Measurements from ENCODE around the gene C1QTNF4. TPM values are rescaled to one million over a fixed set of nuclear protein-coding genes. Genes with fewer than 3 reads are reported as not detected.
A peak's percentile ranks its signal among the peaks of the same experiment; 100 is the strongest.
"Not testable (repeated sequence)": the region's sequence is repeated elsewhere in the genome, so short reads cannot be mapped to it uniquely, and the experiment has no call there.

The C1QTNF4 gene
- total RNA-seq, 1 donor from 2014 or later, result not detected

DNA sequence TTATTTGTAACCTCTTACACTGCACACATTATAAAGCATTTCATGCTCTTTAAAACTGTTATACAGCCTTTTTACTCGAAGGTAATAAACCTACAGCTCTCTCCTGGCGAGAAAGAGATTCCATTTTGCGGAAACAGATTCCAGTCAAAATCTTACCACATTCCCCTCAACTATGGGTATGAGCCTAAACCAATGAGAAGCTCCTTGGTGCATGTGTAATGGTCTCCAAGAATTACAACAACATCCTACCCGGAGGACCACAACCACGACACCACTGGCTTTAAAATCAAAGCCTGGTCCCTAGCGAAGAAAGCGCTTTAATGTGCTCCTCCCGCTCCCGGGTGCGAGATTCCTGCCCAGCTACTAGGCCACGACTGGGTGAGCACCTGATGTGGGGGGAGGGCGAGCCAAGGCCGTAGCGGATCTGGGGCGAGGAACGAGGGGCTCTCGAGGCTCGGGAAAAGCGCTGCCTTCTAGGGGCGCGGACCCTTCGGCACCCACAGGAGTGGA is 42.1 kb downstream of the C1QTNF4 start:
- Mint-ChIP-seq H3K36me3 (ENCODE audit: low read depth) (peaks cover 19% of the 10 kb centered on the region), H3K9me3 (no peaks in the 10 kb centered on the region), H3K27me3 (no peaks in the 10 kb centered on the region), H3K4me3 (peak overlapping the region; percentile 96), H3K4me1 (peaks cover 53% of the 10 kb centered on the region), H3K27ac (peak overlapping the region; percentile 97)
- CTCF ChIA-PET, result interaction anchor here (1.9 kb wide), 1 partner anchor 12 kb away, joined by 4 read pairs; no protein-coding TSS in a partner anchor
- DNase-seq (no peak), ATAC-seq (ENCODE audit: low read depth) (no peak)
- intact Hi-C loops (cut with micrococcal nuclease), result loop anchor here (1.0 to 5.0 kb wide), 5 partner anchors 9 to 375 kb away; partner anchors contain the start of genes AGBL2, ARFGAP2, NUP160 and SPI1
- POLR2A ChIA-PET, result interaction anchor here (0.7 to 2.7 kb wide), 11 partner anchors 11 to 336 kb away, joined by 3 to 29 read pairs (median 6); partner anchors contain the start of genes ACP2, FNBP4, KBTBD4 and NDUFS3
- no peak for TF ChIP-seq CTCF (IDR thresholded peaks at IDR 0.05)

GRCh38 chr11:47551086-47551485 is 43.1 kb downstream of the C1QTNF4 start:
- ChIA-PET POLR2A (interaction anchor here (0.7 to 2.7 kb wide), 5 partner anchors 10 to 332 kb away, joined by 3 to 29 read pairs (median 7); partner anchors contain the start of gene PTPMT1), CTCF (interaction anchor here (1.9 kb wide), 1 partner anchor 11 kb away, joined by 4 read pairs; no protein-coding TSS in a partner anchor)
- no peak for TF ChIP-seq CTCF (IDR thresholded peaks at IDR 0.05)
- ATAC-seq (ENCODE audit: low read depth) (no peak), DNase-seq (no peak)
- Mint-ChIP-seq H3K4me3 (peak overlapping the region; percentile 96), H3K9me3 (no peaks in the 10 kb centered on the region), H3K27ac (peak overlapping the region; percentile 97), H3K4me1 (peaks cover 58% of the 10 kb centered on the region), H3K27me3 (no peaks in the 10 kb centered on the region), H3K36me3 (ENCODE audit: low read depth) (peaks cover 23% of the 10 kb centered on the region)
- intact Hi-C loops (cut with micrococcal nuclease), result loop anchor here (5.0 kb wide), 1 partner anchor 174 kb away; the partner anchor contains the start of gene SPI1

GRCh38 chr11:47550288-47551047 is 43.7 kb downstream of the C1QTNF4 start:
- Mint-ChIP-seq H3K4me3 (peak overlapping the region; percentile 96), H3K27ac (peak overlapping the region; percentile 97), H3K36me3 (ENCODE audit: low read depth) (peaks cover 25% of the 10 kb centered on the region), H3K4me1 (peaks cover 58% of the 10 kb centered on the region), H3K9me3 (no peaks in the 10 kb centered on the region), H3K27me3 (no peaks in the 10 kb centered on the region)
- no peak for ATAC-seq (ENCODE audit: low read depth)
- CTCF ChIA-PET, result interaction anchor here (1.9 kb wide), 1 partner anchor 10 kb away, joined by 4 read pairs; no protein-coding TSS in a partner anchor
- POLR2A ChIA-PET, result interaction anchor here (0.7 to 2.4 kb wide), 3 partner anchors 10 to 331 kb away, joined by 3 to 12 read pairs (median 7); no protein-coding TSS in a partner anchor
- intact Hi-C loops (cut with micrococcal nuclease), result loop anchor here (5.0 kb wide), 1 partner anchor 173 kb away; the partner anchor contains the start of gene SPI1
- TF ChIP-seq CTCF (IDR thresholded peaks at IDR 0.05), result no peak
- no peak for DNase-seq

- peaks cover 69% of the 10 kb centered on the region for H3K4me1 Mint-ChIP-seq
- H3K27ac Mint-ChIP-seq; CTCF ChIA-PET; H3K9me3 Mint-ChIP-seq; ATAC-seq (ENCODE audit: low read depth); H3K4me3 Mint-ChIP-seq; H3K27me3 Mint-ChIP-seq; DNase-seq; intact Hi-C loops (cut with micrococcal nuclease); POLR2A ChIA-PET: not testable (repeated sequence)
- peaks cover 33% of the 10 kb centered on the region for H3K36me3 Mint-ChIP-seq (ENCODE audit: low read depth)
Measured at GRCh38 chr11:47546274-47546673, 47.9 kb downstream of the C1QTNF4 start.

DNA sequence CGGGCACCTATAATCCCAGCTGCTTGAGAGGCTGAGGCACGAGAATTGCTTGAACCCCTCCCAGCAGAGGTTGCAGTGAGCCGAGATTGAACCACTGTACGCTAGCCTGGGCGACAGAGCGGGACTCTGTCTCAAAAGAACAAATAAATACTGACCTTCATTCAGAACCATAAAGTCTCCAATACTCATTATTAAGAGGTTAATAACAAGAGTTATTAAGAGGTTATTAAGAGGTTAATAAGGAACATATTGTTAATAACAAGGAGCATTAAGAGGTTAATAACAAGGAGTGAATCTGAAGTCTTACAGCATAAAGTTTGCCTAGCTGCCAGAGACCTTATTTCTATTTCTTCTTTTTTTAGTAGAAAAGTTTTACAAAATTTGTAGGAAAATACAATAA is 48.9 kb downstream of the C1QTNF4 start:
- no peak for TF ChIP-seq CTCF (IDR thresholded peaks at IDR 0.05)
- Mint-ChIP-seq H3K4me3 (no peak overlapping the region), H3K36me3 (ENCODE audit: low read depth) (peaks cover 37% of the 10 kb centered on the region), H3K9me3 (no peaks in the 10 kb centered on the region), H3K27ac (no peak overlapping the region), H3K27me3 (no peaks in the 10 kb centered on the region), H3K4me1 (peaks cover 69% of the 10 kb centered on the region)
- DNase-seq (no peak), ATAC-seq (ENCODE audit: low read depth) (no peak)
- ChIA-PET CTCF (no interaction called here), POLR2A (no interaction called here)
- intact Hi-C loops (cut with micrococcal nuclease), result no loop called here

Data from activated B cell treated with CpG ODN at 0.5 μM for 24 hours (primary cell).